PFSK-1 (cell line): Measurements from ENCODE around the gene SH3YL1.

Experiments
- FOXP2 ChIP-seq: optimal IDR thresholded peaks from 2 replicates; pipeline ENCODE3; 2011; ENCODE audit warnings: borderline replicate concordance, control low read depth, inconsistent platforms; ENCODE audit not compliant: insufficient read depth; ENCODE audit errors: extremely low read length, extremely low read depth
- POLR2AphosphoS5 ChIP-seq: IDR thresholded peaks from 2 replicates; pipeline ENCODE4 v1.6.1; 2012; ENCODE audit warnings: low read depth, mild to moderate bottlenecking, control low read depth, low read length, moderate library complexity
- SIN3A ChIP-seq: IDR thresholded peaks from 2 replicates; pipeline ENCODE4 v1.6.1; 2012; ENCODE audit warnings: mild to moderate bottlenecking, low read length, moderate library complexity, borderline replicate concordance; ENCODE audit not compliant: insufficient read depth
- TAF1 ChIP-seq: IDR thresholded peaks from 2 replicates; pipeline ENCODE4 v1.6.1; 2012; ENCODE audit warnings: low read length, control low read depth, borderline replicate concordance; ENCODE audit not compliant: insufficient read depth
- TF ChIP-seq, protein P1 (sequence below), 2 experiments: IDR thresholded peaks; 2 replicates each; pipeline versions ENCODE4 v1.6.1 to v1.8.0; 2011 to 2012; ENCODE audit warnings: low read depth in 2 of 2, low read length in 2 of 2, control low read depth in 1 of 2, inconsistent platforms in 1 of 2, mild to moderate bottlenecking in 1 of 2, moderate library complexity in 1 of 2; ENCODE audit not compliant: insufficient read depth in 1 of 2

Gene SH3YL1

DNA sequence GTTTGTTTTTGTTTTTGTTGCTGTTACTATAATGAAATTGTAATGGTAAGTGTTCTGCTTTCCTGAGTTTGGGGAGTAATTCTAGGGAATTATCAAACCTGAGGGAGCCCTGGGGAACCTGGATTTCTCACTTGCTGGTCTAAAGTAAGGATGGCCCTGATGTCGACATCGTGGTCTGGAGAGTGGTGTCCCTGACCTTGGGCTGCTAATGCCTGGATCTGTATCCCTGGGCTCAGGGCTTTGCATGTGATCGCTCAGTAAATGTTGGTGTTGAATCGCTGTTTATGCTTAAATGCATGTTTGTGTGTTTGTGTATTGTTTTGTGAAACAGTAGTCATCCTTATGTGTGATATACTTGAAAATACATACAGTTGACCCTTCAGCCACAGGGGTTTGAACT lies 7.0 kb upstream of the SH3YL1 start:
- TF ChIP-seq, protein P1, sequence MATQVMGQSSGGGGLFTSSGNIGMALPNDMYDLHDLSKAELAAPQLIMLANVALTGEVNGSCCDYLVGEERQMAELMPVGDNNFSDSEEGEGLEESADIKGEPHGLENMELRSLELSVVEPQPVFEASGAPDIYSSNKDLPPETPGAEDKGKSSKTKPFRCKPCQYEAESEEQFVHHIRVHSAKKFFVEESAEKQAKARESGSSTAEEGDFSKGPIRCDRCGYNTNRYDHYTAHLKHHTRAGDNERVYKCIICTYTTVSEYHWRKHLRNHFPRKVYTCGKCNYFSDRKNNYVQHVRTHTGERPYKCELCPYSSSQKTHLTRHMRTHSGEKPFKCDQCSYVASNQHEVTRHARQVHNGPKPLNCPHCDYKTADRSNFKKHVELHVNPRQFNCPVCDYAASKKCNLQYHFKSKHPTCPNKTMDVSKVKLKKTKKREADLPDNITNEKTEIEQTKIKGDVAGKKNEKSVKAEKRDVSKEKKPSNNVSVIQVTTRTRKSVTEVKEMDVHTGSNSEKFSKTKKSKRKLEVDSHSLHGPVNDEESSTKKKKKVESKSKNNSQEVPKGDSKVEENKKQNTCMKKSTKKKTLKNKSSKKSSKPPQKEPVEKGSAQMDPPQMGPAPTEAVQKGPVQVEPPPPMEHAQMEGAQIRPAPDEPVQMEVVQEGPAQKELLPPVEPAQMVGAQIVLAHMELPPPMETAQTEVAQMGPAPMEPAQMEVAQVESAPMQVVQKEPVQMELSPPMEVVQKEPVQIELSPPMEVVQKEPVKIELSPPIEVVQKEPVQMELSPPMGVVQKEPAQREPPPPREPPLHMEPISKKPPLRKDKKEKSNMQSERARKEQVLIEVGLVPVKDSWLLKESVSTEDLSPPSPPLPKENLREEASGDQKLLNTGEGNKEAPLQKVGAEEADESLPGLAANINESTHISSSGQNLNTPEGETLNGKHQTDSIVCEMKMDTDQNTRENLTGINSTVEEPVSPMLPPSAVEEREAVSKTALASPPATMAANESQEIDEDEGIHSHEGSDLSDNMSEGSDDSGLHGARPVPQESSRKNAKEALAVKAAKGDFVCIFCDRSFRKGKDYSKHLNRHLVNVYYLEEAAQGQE (IDR thresholded peaks at IDR 0.05; ENCODE audit: insufficient read depth in 1 of 2, low read depth in 2 of 2, low read length in 2 of 2): no peak

DNA sequence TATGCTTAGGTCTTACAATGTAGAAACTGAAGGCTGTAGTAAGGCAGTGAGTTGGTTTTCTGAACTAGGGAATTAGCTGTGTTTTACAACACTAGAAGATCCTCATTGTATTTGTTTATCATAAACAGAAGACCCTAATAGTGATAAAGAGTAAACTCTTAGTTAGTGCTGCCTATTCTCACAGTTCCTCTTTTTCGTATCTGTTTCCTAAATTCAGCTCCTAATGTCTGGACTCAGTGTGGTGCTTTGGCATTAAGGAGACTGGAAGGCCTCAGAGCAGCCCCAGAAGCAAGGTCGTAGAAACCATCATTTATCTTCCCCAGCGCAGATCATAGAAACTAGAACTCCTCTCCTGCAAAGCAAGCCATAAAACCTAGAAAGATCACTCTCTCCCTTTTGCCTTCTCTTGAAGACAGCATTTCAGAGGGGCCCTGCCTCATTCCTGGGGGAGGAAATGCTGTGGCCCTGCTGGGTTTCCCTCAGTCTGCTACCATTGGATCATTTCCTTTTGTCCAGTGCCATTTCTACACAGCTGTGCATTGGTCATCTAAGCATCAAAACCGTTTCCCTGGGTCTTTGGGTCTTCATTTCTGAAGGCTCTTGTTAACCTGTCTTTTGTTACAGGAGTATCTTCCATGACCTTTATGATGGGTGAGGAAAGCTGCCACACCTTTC lies 5.7 kb upstream of the SH3YL1 start:
- no peak for TF ChIP-seq TAF1
- TF ChIP-seq SIN3A: no peak
- no peak for TF ChIP-seq POLR2AphosphoS5
- TF ChIP-seq, protein P1 (IDR thresholded peaks at IDR 0.05; ENCODE audit: insufficient read depth in 1 of 2, low read depth in 2 of 2, low read length in 2 of 2): no peak
- TF ChIP-seq FOXP2: no peak

DNA sequence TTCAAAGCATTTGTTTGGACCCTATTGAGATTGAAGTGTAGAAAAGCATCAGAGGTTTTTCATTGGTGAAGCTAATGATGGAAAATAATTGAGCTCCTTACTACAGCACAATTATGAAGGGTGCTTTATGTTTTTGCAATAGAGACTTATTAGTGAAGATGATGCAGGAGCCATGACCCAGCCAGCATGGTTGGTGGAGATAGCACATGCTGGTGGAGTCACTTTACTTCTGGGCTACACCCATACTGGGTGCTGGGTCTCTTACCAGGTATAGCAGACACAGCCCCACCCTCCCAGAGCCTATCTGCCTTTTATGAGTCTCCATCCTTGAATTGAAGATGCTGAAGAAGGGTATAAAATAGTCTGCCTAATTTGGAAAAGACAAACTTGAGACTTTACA lies 4.5 kb upstream of the SH3YL1 start:
- TF ChIP-seq SIN3A (no peak), TAF1 (no peak), FOXP2 (no peak), POLR2AphosphoS5 (no peak)
- TF ChIP-seq, protein P1 (IDR thresholded peaks at IDR 0.05; ENCODE audit: insufficient read depth in 1 of 2, low read depth in 2 of 2, low read length in 2 of 2): no peak

DNA sequence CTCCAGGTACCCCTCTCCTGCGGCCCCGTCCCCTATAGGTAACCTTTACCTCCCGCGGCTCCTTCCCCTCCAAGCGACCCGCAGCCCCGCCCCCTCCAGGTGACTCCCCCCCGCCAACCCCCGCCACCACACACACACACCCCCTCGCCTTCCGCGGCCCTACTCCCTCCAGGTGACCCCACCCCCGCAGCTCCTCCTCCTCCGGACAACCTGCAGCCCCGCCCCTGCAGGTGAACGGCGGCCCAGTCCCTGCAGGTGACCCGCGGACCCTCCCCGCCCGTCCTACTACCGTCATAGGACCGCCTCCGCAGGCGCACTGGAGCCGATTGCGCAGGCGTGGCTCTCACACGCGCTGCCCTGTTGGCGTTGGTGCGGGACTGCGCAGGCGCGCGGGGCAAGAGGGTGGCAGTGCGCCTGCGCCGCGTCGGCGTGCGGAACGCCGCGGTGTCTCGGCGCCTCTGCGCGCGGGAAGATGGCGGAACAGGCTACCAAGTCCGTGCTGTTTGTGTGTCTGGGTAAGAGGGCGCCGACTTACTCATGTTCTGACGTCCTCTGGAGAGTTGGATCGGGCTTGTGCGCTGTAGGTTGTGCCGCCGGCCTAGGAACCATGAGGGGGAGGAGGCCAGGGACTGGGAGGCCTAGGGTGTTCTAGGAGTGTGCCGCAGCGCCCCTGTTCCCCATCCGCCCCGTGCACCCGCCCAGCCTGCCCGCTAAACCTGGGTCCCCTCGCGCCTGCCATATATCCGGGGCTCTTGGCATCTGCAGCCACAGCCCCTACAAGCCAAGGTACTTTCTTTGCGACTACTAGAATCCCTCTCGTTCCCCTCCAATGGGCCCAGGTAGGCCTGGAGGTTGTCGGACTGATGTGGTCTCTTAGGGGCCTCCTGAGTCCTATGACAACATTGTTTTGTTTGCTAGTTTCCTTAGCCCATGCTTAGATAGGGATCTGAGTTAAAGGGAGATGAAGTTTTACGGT lies 949 bp upstream of the SH3YL1 start, which contains the start of gene ACP1:
TSS of gene ACP1 (plus strand) at position 455 of the 976 bp plus-strand sequence. CDS start at position 473, 18 bp downstream.
- TF ChIP-seq FOXP2: peak; percentile 52
- TF ChIP-seq TAF1: peak; percentile 84
- TF ChIP-seq SIN3A: no peak

DNA sequence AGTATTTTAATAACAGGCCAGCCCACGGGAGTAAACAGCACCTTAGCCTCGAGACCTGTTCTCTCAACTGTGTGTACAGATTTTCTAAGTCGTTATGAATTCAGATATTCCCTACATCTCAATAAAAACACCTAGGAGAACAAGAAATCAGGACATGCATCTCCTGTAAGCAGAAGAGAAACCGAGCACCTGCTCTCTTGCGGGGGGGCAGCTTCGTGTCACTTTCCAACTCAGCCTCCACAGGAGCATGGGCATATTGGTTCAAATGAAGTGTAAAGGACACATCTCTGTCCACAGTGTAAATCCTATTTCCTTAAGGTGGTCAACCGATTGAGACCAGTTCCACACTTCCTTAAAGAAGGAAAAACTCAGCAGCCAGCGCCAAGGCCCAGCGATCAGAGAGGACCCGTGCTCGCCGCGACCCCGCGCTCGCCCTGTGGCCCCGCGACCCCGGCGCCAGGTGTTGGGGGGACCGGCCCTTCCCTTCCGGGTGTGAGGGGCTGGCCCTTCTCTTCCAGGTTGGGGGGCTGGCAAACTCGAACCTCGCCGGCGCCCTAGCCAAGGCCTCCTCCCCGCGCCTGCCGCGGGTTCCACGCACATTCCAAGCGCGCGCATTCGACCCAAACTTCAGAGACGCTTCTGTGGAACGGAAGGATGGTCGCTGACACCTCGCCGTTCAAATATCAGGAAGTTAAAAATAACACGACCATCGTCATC lies 652 bp downstream of the SH3YL1 start:
- TF ChIP-seq FOXP2 (no peak), POLR2AphosphoS5 (no peak), SIN3A (no peak), TAF1 (no peak)
- TF ChIP-seq, protein P1 (IDR thresholded peaks at IDR 0.05; ENCODE audit: insufficient read depth in 1 of 2, low read depth in 2 of 2, low read length in 2 of 2): no peak
